Measurements from ENCODE around the gene THOC2. TPM values are rescaled to one million over a fixed set of nuclear protein-coding genes. Genes with fewer than 3 reads are reported as not detected.
"Not testable (repeated sequence)": the region's sequence is repeated elsewhere in the genome, so short reads cannot be mapped to it uniquely, and the experiment has no call there.

Gene THOC2
- total RNA-seq, 1 donor from 2014 or later = 27.8 TPM

- intact Hi-C loops (cut with DNase I) = no loop called here
- DNase-seq (ENCODE audit: low spot score) = no peak
Observed at GRCh38 chrX:123740006-123740405, 7.2 kb upstream of the THOC2 start.

GRCh38 chrX:123739474-123739873 is 6.6 kb upstream of the THOC2 start:
- intact Hi-C loops (cut with DNase I) = no loop called here
- DNase-seq (ENCODE audit: low spot score) = no peak

GRCh38 chrX:123738378-123738940 is 5.6 kb upstream of the THOC2 start:
- no peak for DNase-seq (ENCODE audit: low spot score)
- intact Hi-C loops (cut with DNase I) = no loop called here

- intact Hi-C loops (cut with DNase I) = no loop called here
- DNase-seq (ENCODE audit: low spot score) = no peak
Observed at GRCh38 chrX:123736333-123736921, 3.6 kb upstream of the THOC2 start.

GRCh38 chrX:123735137-123735536 is 2.3 kb upstream of the THOC2 start:
- intact Hi-C loops (cut with DNase I); DNase-seq (ENCODE audit: low spot score): not testable (repeated sequence)

- DNase-seq (ENCODE audit: low spot score) = not testable (repeated sequence)
Observed at GRCh38 chrX:123734079-123734478, 1.2 kb upstream of the THOC2 start.

GRCh38 chrX:123731987-123732669 is 724 bp downstream of the THOC2 start:
- intact Hi-C loops (cut with DNase I) = no loop called here
- no peak for DNase-seq (ENCODE audit: low spot score)

More at GRCh38 chrX:123734079-123734478, 1.2 kb upstream of the THOC2 start:
- intact Hi-C loops (cut with DNase I) = not testable (repeated sequence)

- intact Hi-C loops (cut with DNase I) = no loop called here
- DNase-seq (ENCODE audit: low spot score) = no peak
Observed at GRCh38 chrX:123731258-123731986, 1.4 kb downstream of the THOC2 start.

- DNase-seq (ENCODE audit: low spot score) = no peak
- intact Hi-C loops (cut with DNase I) = no loop called here
Observed at GRCh38 chrX:123728554-123728953, 4.3 kb downstream of the THOC2 start.

GRCh38 chrX:123728016-123728415 is 4.8 kb downstream of the THOC2 start:
- intact Hi-C loops (cut with DNase I) = no loop called here
- no peak for DNase-seq (ENCODE audit: low spot score)

GRCh38 chrX:123722193-123722592 is 10.7 kb downstream of the THOC2 start:
- intact Hi-C loops (cut with DNase I); DNase-seq (ENCODE audit: low spot score): not testable (repeated sequence)

- DNase-seq (ENCODE audit: low spot score) = no peak
- intact Hi-C loops (cut with DNase I) = no loop called here
Observed at GRCh38 chrX:123720486-123720885, 12.4 kb downstream of the THOC2 start.

GRCh38 chrX:123713841-123714240 is 19.0 kb downstream of the THOC2 start:
- intact Hi-C loops (cut with DNase I) = no loop called here
- no peak for DNase-seq (ENCODE audit: low spot score)

- intact Hi-C loops (cut with DNase I) = no loop called here
- DNase-seq (ENCODE audit: low spot score) = no peak
Observed at GRCh38 chrX:123713434-123713833, 19.4 kb downstream of the THOC2 start.

GRCh38 chrX:123711201-123711600 is 21.7 kb downstream of the THOC2 start:
- DNase-seq (ENCODE audit: low spot score); intact Hi-C loops (cut with DNase I): not testable (repeated sequence)

GRCh38 chrX:123704781-123705180 is 28.1 kb downstream of the THOC2 start:
- DNase-seq (ENCODE audit: low spot score) = no peak
- intact Hi-C loops (cut with DNase I) = no loop called here

- intact Hi-C loops (cut with DNase I) = no loop called here
- DNase-seq (ENCODE audit: low spot score) = no peak
Observed at GRCh38 chrX:123698979-123699520, 33.8 kb downstream of the THOC2 start.

GRCh38 chrX:123696334-123696733 is 36.5 kb downstream of the THOC2 start:
- intact Hi-C loops (cut with DNase I) = no loop called here
- DNase-seq (ENCODE audit: low spot score) = no peak

GRCh38 chrX:123695242-123695641 is 37.6 kb downstream of the THOC2 start:
- no peak for DNase-seq (ENCODE audit: low spot score)
- intact Hi-C loops (cut with DNase I) = no loop called here

GRCh38 chrX:123691776-123692175 is 41.1 kb downstream of the THOC2 start:
- no peak for DNase-seq (ENCODE audit: low spot score)
- intact Hi-C loops (cut with DNase I) = no loop called here
